BLaER1 (cell line): ENCODE measurements around the gene FALEC.

Source experiments
- H3K27ac ChIP-seq: shearing (Covaris generic); formaldehyde crosslinking; 2 replicates; pipeline ENCODE4 v1.8.1; 2022
- H3K27me3 ChIP-seq: shearing (Covaris generic); formaldehyde crosslinking; 2 replicates; pipeline ENCODE4 v1.8.1; 2022
- H3K36me3 ChIP-seq: shearing (Covaris generic); formaldehyde crosslinking; 2 replicates; pipeline ENCODE4 v1.8.1; 2022
- H3K4me1 ChIP-seq: shearing (Covaris generic); formaldehyde crosslinking; 2 replicates; pipeline ENCODE4 v1.8.1; 2022
- H3K4me2 ChIP-seq: shearing (Covaris generic); formaldehyde crosslinking; 2 replicates; pipeline ENCODE4 v1.8.1; 2022
- H3K4me3 ChIP-seq: shearing (Covaris generic); formaldehyde crosslinking; 2 replicates; pipeline ENCODE4 v1.8.1; 2022
- H3K9ac ChIP-seq: shearing (Covaris generic); formaldehyde crosslinking; 2 replicates; pipeline ENCODE4 v1.8.1; 2022
- H3K9me3 ChIP-seq: shearing (Covaris generic); formaldehyde crosslinking; 2 replicates; pipeline ENCODE4 v1.8.1; 2022
- H4K20me1 ChIP-seq: shearing (Covaris generic); formaldehyde crosslinking; 2 replicates; pipeline ENCODE4 v1.8.1; 2022
- Cebpa-rat ChIP-seq: shearing (Covaris generic); IDR thresholded peaks from 2 replicates; pipeline ENCODE4 v1.8.1; 2022

FALEC gene

GRCh38 chr1:150550222-150551050 lies 34.9 kb downstream of the FALEC start:
- TF ChIP-seq Cebpa-rat, result no peak
- H3K4me3 ChIP-seq, result no peak overlapping the region
- no peaks in the 10 kb centered on the region for H3K9me3 ChIP-seq
- peak overlapping the region; percentile 41; the same call in 1 of the 2 replicates for H3K9ac ChIP-seq
- peak overlapping the region; percentile 77 for H3K4me2 ChIP-seq
- no peaks in the 10 kb centered on the region for H3K36me3 ChIP-seq
- H3K27ac ChIP-seq, result peak overlapping the region; percentile 59
- H4K20me1 ChIP-seq, result 0 out of 2 replicates have a peak, but pooled peaks cover 4% of the 10 kb centered on the region
- H3K4me1 ChIP-seq, result peaks cover 39% of the 10 kb centered on the region
- H3K27me3 ChIP-seq, result peaks cover 12% of the 10 kb centered on the region; the same call in 1 of the 2 replicates

- H3K4me3 ChIP-seq, result no peak overlapping the region
- H3K27me3 ChIP-seq, result peaks cover 12% of the 10 kb centered on the region; the same call in 1 of the 2 replicates
- TF ChIP-seq Cebpa-rat, result no peak
- H3K4me2 ChIP-seq, result peak overlapping the region; percentile 77
- peak overlapping the region; percentile 59 for H3K27ac ChIP-seq
- H4K20me1 ChIP-seq, result 0 out of 2 replicates have a peak, but pooled peaks cover 4% of the 10 kb centered on the region
- no peaks in the 10 kb centered on the region for H3K36me3 ChIP-seq
- peaks cover 39% of the 10 kb centered on the region for H3K4me1 ChIP-seq
- H3K9ac ChIP-seq, result peak overlapping the region; percentile 41; the same call in 1 of the 2 replicates
- no peaks in the 10 kb centered on the region for H3K9me3 ChIP-seq
Measured at GRCh38 chr1:150551051-150551783, 35.7 kb downstream of the FALEC start.

GRCh38 chr1:150551784-150552127 lies 36.2 kb downstream of the FALEC start:
- no peaks in the 10 kb centered on the region for H3K36me3 ChIP-seq
- peak overlapping the region; percentile 59; the same call in 1 of the 2 replicates for H3K27ac ChIP-seq
- peaks cover 39% of the 10 kb centered on the region for H3K4me1 ChIP-seq
- H4K20me1 ChIP-seq, result 0 out of 2 replicates have a peak, but pooled peaks cover 4% of the 10 kb centered on the region
- no peak for TF ChIP-seq Cebpa-rat
- H3K9me3 ChIP-seq, result no peaks in the 10 kb centered on the region
- peaks cover 12% of the 10 kb centered on the region; the same call in 1 of the 2 replicates for H3K27me3 ChIP-seq
- peak overlapping the region; percentile 77 for H3K4me2 ChIP-seq
- no peak overlapping the region for H3K4me3 ChIP-seq
- H3K9ac ChIP-seq, result no peak overlapping the region

- peaks cover 39% of the 10 kb centered on the region for H3K4me1 ChIP-seq
- no peaks in the 10 kb centered on the region for H3K9me3 ChIP-seq
- H3K4me3 ChIP-seq, result no peak overlapping the region
- H3K27ac ChIP-seq, result peak overlapping the region; percentile 44; the same call in 1 of the 2 replicates
- H3K36me3 ChIP-seq, result no peaks in the 10 kb centered on the region
- TF ChIP-seq Cebpa-rat, result peak; percentile 93
- H3K9ac ChIP-seq, result no peak overlapping the region
- H3K4me2 ChIP-seq, result peak overlapping the region; percentile 77
- H3K27me3 ChIP-seq, result peaks cover 12% of the 10 kb centered on the region; the same call in 1 of the 2 replicates
- 0 out of 2 replicates have a peak, but pooled peaks cover 4% of the 10 kb centered on the region for H4K20me1 ChIP-seq
Measured at GRCh38 chr1:150552128-150552910, 36.8 kb downstream of the FALEC start.

- peak overlapping the region; percentile 77 for H3K4me2 ChIP-seq
- H3K4me3 ChIP-seq, result no peak overlapping the region
- peaks cover 39% of the 10 kb centered on the region for H3K4me1 ChIP-seq
- H3K9me3 ChIP-seq, result no peaks in the 10 kb centered on the region
- H3K9ac ChIP-seq, result no peak overlapping the region
- TF ChIP-seq Cebpa-rat, result no peak
- no peaks in the 10 kb centered on the region for H3K36me3 ChIP-seq
- peak overlapping the region; percentile 44; the same call in 1 of the 2 replicates for H3K27ac ChIP-seq
- peaks cover 12% of the 10 kb centered on the region; the same call in 1 of the 2 replicates for H3K27me3 ChIP-seq
- 0 out of 2 replicates have a peak, but pooled peaks cover 4% of the 10 kb centered on the region for H4K20me1 ChIP-seq
Measured at GRCh38 chr1:150552911-150553289, 37.3 kb downstream of the FALEC start.

GRCh38 chr1:150553392-150554085 lies 38.0 kb downstream of the FALEC start:
- Histone ChIP-seq H3K27ac (peak overlapping the region; percentile 26; the same call in 1 of the 2 replicates), H3K36me3 (no peaks in the 10 kb centered on the region), H3K4me2 (peak overlapping the region; percentile 77; the same call in 1 of the 2 replicates), H3K9ac (no peak overlapping the region), H3K4me1 (peaks cover 36% of the 10 kb centered on the region), H3K4me3 (no peak overlapping the region), H3K9me3 (no peaks in the 10 kb centered on the region), H4K20me1 (0 out of 2 replicates have a peak, but pooled peaks cover 4% of the 10 kb centered on the region), H3K27me3 (peaks cover 8% of the 10 kb centered on the region; the same call in 1 of the 2 replicates)
- no peak for TF ChIP-seq Cebpa-rat

- Histone ChIP-seq H3K36me3 (no peaks in the 10 kb centered on the region), H3K9me3 (no peaks in the 10 kb centered on the region), H3K4me3 (no peak overlapping the region), H3K27ac (no peak overlapping the region), H3K4me1 (peaks cover 33% of the 10 kb centered on the region), H3K4me2 (no peak overlapping the region), H4K20me1 (0 out of 2 replicates have a peak, but pooled peaks cover 4% of the 10 kb centered on the region), H3K9ac (no peak overlapping the region), H3K27me3 (0 out of 2 replicates have a peak, but pooled peaks cover 4% of the 10 kb centered on the region)
- TF ChIP-seq Cebpa-rat, result no peak
Measured at GRCh38 chr1:150554086-150554452, 38.5 kb downstream of the FALEC start.

GRCh38 chr1:150555198-150555970 lies 39.8 kb downstream of the FALEC start:
- H3K9me3 ChIP-seq, result no peaks in the 10 kb centered on the region
- H4K20me1 ChIP-seq, result peaks cover 16% of the 10 kb centered on the region
- no peaks in the 10 kb centered on the region for H3K27me3 ChIP-seq
- no peak overlapping the region for H3K4me2 ChIP-seq
- TF ChIP-seq Cebpa-rat, result no peak
- H3K27ac ChIP-seq, result no peak overlapping the region
- peaks cover 45% of the 10 kb centered on the region for H3K4me1 ChIP-seq
- H3K9ac ChIP-seq, result no peak overlapping the region
- H3K36me3 ChIP-seq, result no peaks in the 10 kb centered on the region
- no peak overlapping the region for H3K4me3 ChIP-seq
